Erythroblast (primary cell): Measurements from ENCODE around the gene CPXM1.

Experiments used
- GATA1 ChIP-seq: IDR thresholded peaks from 2 replicates; pipeline ENCODE4 v1.6.1; 2011; ENCODE audit warnings: low read depth, mild to moderate bottlenecking, control low read depth, low read length, moderate library complexity
- POLR2A ChIP-seq: IDR thresholded peaks from 2 replicates; pipeline ENCODE4 v1.6.1; 2011; ENCODE audit warnings: mild to moderate bottlenecking, low read length

- no peak for TF ChIP-seq POLR2A
- no peak for TF ChIP-seq GATA1
These were observed 14.9 kb upstream of the CPXM1 start for GRCh38 chr20:2815242-2815900.
